Tibial nerve (tissue), 4 donors: ENCODE data around the gene TBK1. TPM values are rescaled to one million over a fixed set of nuclear protein-coding genes. Genes with fewer than 3 reads are reported as not detected.

Source experiments
- DNase-seq, 2 donors: peaks; one replicate each; pipeline ENCODE4 v3.0.0-alpha.2; 2019; ENCODE audit warnings: low spot score in 2 of 2
- H3K27ac ChIP-seq, 4 donors: fragments of 200-600 bp; sonication (generic) in 3 of 4; one replicate each; pipeline ENCODE4 v1.5.1; 2017 to 2019; ENCODE audit warnings: mild to moderate bottlenecking in 1 of 4
- H3K27me3 ChIP-seq, 2 donors: fragments of 200-600 bp; sonication (generic) in 1 of 2; one replicate each; pipeline versions ENCODE4 v1.5.1 to v1.6.0; 2017 to 2019
- H3K36me3 ChIP-seq, 3 donors: fragments of 200-600 bp; sonication (generic); one replicate each; pipeline ENCODE4 v1.5.1; 2018 to 2019
- H3K4me1 ChIP-seq, 4 donors: fragments of 200-600 bp; sonication (generic) in 3 of 4; one replicate each; pipeline ENCODE4 v1.5.1; 2017 to 2019
- H3K4me3 ChIP-seq, 4 donors: fragments of 200-600 bp; sonication (generic) in 3 of 4; one replicate each; pipeline ENCODE4 v1.5.1; 2017 to 2019; ENCODE audit warnings: mild to moderate bottlenecking in 1 of 4, moderate library complexity in 1 of 4
- H3K9me3 ChIP-seq, 4 donors: fragments of 200-600 bp; sonication (generic) in 3 of 4; one replicate each; pipeline ENCODE4 v1.5.1; 2017 to 2019
- CTCF ChIP-seq, 5 experiments: fragments of 200-600 bp in 3 of 5; fragments of 450-650 bp in 2 of 5; sonication (generic) in 3 of 5; IDR thresholded peaks; one replicate each; pipeline ENCODE4 v1.5.1; 2016 to 2019; ENCODE audit warnings: antibody characterized with exemption in 5 of 5, mild to moderate bottlenecking in 3 of 5, moderate library complexity in 2 of 5
- EP300 ChIP-seq, 2 donors: sonication (generic); formaldehyde crosslinking; IDR thresholded peaks; one replicate each; pipeline ENCODE4 v1.6.1; 2017; ENCODE audit warnings: antibody characterized with exemption in 2 of 2, mild to moderate bottlenecking in 1 of 2
- POLR2A ChIP-seq, 2 donors: fragments of 450-650 bp; IDR thresholded peaks; one replicate each; pipeline ENCODE4 v1.6.1; 2017; ENCODE audit warnings: antibody characterized with exemption in 2 of 2, mild to moderate bottlenecking in 2 of 2, moderate library complexity in 2 of 2
- WGBS, 2 donors: methylation state at CpG; one replicate each; pipeline ENCODE4 v1.1.5; 2018; 5-methylcytosine and 5-hydroxymethylcytosine counted together
- total RNA-seq, 4 donors: library from RNA; depleted of rRNA; stranded (reverse); fragments of >200 nt; gene quantifications; one replicate each; pipeline ENCODE4 v1.1.0, GENCODE V29; 2016

The TBK1 gene
- total RNA-seq, 4 donors from 2014 or later: 25.2 to 36.7 (median 29.3) TPM

GRCh38 chr12:64500394-64500793 is 48.5 kb downstream of the TBK1 start:
- TF ChIP-seq EP300 (IDR thresholded peaks at IDR 0.05) (no peak), CTCF (IDR thresholded peaks at IDR 0.05) (no peak), POLR2A (IDR thresholded peaks at IDR 0.05) (no peak)
- 80 to 84% methylated on average over 3 of the region's 3 CpGs for WGBS, 2 donors
- Histone ChIP-seq H3K4me3 (no peak overlapping the region), H3K9me3 (no peaks in the 10 kb centered on the region), H3K27me3 (no peaks in the 10 kb centered on the region), H3K4me1 (no peaks in the 10 kb centered on the region), H3K36me3 (peaks cover 0 to 65% (median 0%) of the 10 kb centered on the region in 3 donors), H3K27ac (no peak overlapping the region)
- no peak for DNase-seq

GRCh38 chr12:64501486-64501885 is 49.6 kb downstream of the TBK1 start:
- no peak overlapping the region for H3K4me3 ChIP-seq
- H3K9me3 ChIP-seq: no peaks in the 10 kb centered on the region
- H3K27me3 ChIP-seq: no peaks in the 10 kb centered on the region
- H3K36me3 ChIP-seq: peaks cover 0 to 54% (median 0%) of the 10 kb centered on the region in 3 donors
- H3K27ac ChIP-seq: no peak overlapping the region
- 81 to 92% methylated on average over 7 of the region's 7 CpGs for WGBS, 2 donors
- TF ChIP-seq EP300 (IDR thresholded peaks at IDR 0.05) (no peak), POLR2A (IDR thresholded peaks at IDR 0.05) (no peak), CTCF (IDR thresholded peaks at IDR 0.05) (no peak)
- no peak for DNase-seq
- no peaks in the 10 kb centered on the region for H3K4me1 ChIP-seq

GRCh38 chr12:64506955-64507354 is 55.0 kb downstream of the TBK1 start:
- no peak overlapping the region for H3K27ac ChIP-seq
- TF ChIP-seq CTCF (IDR thresholded peaks at IDR 0.05) (no peak), POLR2A (IDR thresholded peaks at IDR 0.05) (no peak), EP300 (IDR thresholded peaks at IDR 0.05) (no peak)
- H3K4me1 ChIP-seq: no peaks in the 10 kb centered on the region
- 87 to 93% methylated on average over 4 of the region's 4 CpGs for WGBS, 2 donors
- H3K4me3 ChIP-seq: no peak overlapping the region
- peaks cover 0 to 7% (median 0%) of the 10 kb centered on the region in 3 donors for H3K36me3 ChIP-seq
- no peaks in the 10 kb centered on the region for H3K9me3 ChIP-seq
- no peaks in the 10 kb centered on the region for H3K27me3 ChIP-seq
- DNase-seq: no peak

- Histone ChIP-seq H3K9me3 (no peaks in the 10 kb centered on the region), H3K4me1 (no peaks in the 10 kb centered on the region), H3K36me3 (peaks cover 0 to 7% (median 0%) of the 10 kb centered on the region in 3 donors), H3K27ac (no peak overlapping the region), H3K27me3 (no peaks in the 10 kb centered on the region), H3K4me3 (no peak overlapping the region)
- no peak for TF ChIP-seq POLR2A (IDR thresholded peaks at IDR 0.05)
- no peak for TF ChIP-seq EP300 (IDR thresholded peaks at IDR 0.05)
- TF ChIP-seq CTCF (IDR thresholded peaks at IDR 0.05): no peak
- DNase-seq: no peak
- WGBS, 2 donors: 69 to 80% methylated on average over 1 of the region's 1 CpG
These were observed 58.7 kb downstream of the TBK1 start for GRCh38 chr12:64510667-64511066.

GRCh38 chr12:64518396-64518795 is 66.5 kb downstream of the TBK1 start:
- Histone ChIP-seq H3K4me3 (no peak overlapping the region), H3K36me3 (no peaks in the 10 kb centered on the region), H3K27ac (no peak overlapping the region), H3K27me3 (no peaks in the 10 kb centered on the region), H3K4me1 (no peaks in the 10 kb centered on the region), H3K9me3 (no peaks in the 10 kb centered on the region)
- DNase-seq: no peak
- 82 to 88% methylated on average over 5 of the region's 5 CpGs for WGBS, 2 donors
- no peak for TF ChIP-seq CTCF (IDR thresholded peaks at IDR 0.05)
- no peak for TF ChIP-seq POLR2A (IDR thresholded peaks at IDR 0.05)
- TF ChIP-seq EP300 (IDR thresholded peaks at IDR 0.05): no peak
